HepG2 (cell line): ENCODE measurements around the gene IGLL1. TPM values are rescaled to one million over a fixed set of nuclear protein-coding genes. Genes with fewer than 3 reads are reported as not detected.
A peak's percentile ranks its signal among the peaks of the same experiment; 100 is the strongest.

Source experiments
- AKAP8 ChIP-seq: sonication (generic); formaldehyde crosslinking; IDR thresholded peaks from 2 replicates; pipeline ENCODE4 v1.5.1; 2020; ENCODE audit warnings: mild to moderate bottlenecking, missing genetic modification reagents
- CHD4 ChIP-seq: fragments of 200-600 bp; sonication (generic); IDR thresholded peaks from 2 replicates; pipeline ENCODE4 v1.7.0; 2017; ENCODE audit warnings: mild to moderate bottlenecking, low read length, borderline replicate concordance
- MAFF ChIP-seq: IDR thresholded peaks from 2 replicates; pipeline ENCODE4 v1.6.1; 2011; ENCODE audit warnings: low read depth, low read length, improper control_type of control experiment
- NKX3-1 ChIP-seq: sonication (generic); formaldehyde crosslinking; IDR thresholded peaks from 2 replicates; pipeline ENCODE4 v1.5.0; 2020; ENCODE audit warnings: missing genetic modification reagents
- ZNF136 ChIP-seq: sonication (generic); formaldehyde crosslinking; IDR thresholded peaks from 2 replicates; pipeline ENCODE4 v1.8.1; 2022; ENCODE audit warnings: low read depth, mild to moderate bottlenecking, moderate library complexity, missing genetic modification reagents
- ZNF781 ChIP-seq: sonication (generic); formaldehyde crosslinking; IDR thresholded peaks from 2 replicates; pipeline ENCODE4 v1.5.1; 2020; ENCODE audit warnings: borderline replicate concordance, mild to moderate bottlenecking, missing genetic modification reagents; ENCODE audit errors: not compliant biosample characterization
- ZNF790 ChIP-seq: sonication (generic); formaldehyde crosslinking; IDR thresholded peaks from 2 replicates; pipeline ENCODE4 v1.8.0; 2022; ENCODE audit warnings: missing genetic modification reagents, mild to moderate bottlenecking, borderline replicate concordance
- ZNF878 ChIP-seq: sonication (generic); formaldehyde crosslinking; IDR thresholded peaks from 2 replicates; pipeline ENCODE4 v1.8.1; 2023; ENCODE audit warnings: mild to moderate bottlenecking, missing genetic modification reagents, moderate library complexity
- polyA plus RNA-seq, 8 experiments: library from polyadenylated mRNA; depleted of rRNA in 3 of 8; stranded (reverse) in 7 of 8; unstranded in 1 of 8; fragments of >200 nt; fragmentation: Illumina TruSeq in 4 of 8; extraction: Trizol in 4 of 8; gene quantifications; 2 replicates each; pipeline versions ENCODE4 v1.2.1 to v1.2.3, GENCODE V29; 2011 to 2016; ENCODE audit warnings: low read depth in 4 of 8, missing spikeins in 1 of 8, mixed read lengths in 1 of 8; ENCODE audit not compliant: insufficient read depth in 1 of 8
- total RNA-seq, 5 experiments: library from RNA; depleted of rRNA; stranded (reverse); fragments of >200 nt; fragmentation: Illumina TruSeq; extraction: Trizol; gene quantifications; 2 replicates each; pipeline ENCODE4 v1.2.3, GENCODE V29; 2016; ENCODE audit warnings: low read depth in 1 of 5
- TF ChIP-seq, protein P1 (sequence below): sonication (generic); formaldehyde crosslinking; IDR thresholded peaks from 2 replicates; pipeline ENCODE4 v1.9.0; 2022; ENCODE audit warnings: low read depth, missing genetic modification reagents
- TF ChIP-seq, protein P2 (sequence below): sonication (generic); formaldehyde crosslinking; IDR thresholded peaks from 2 replicates; pipeline ENCODE4 v1.5.1; 2020; ENCODE audit warnings: missing genetic modification reagents, mild to moderate bottlenecking, borderline replicate concordance
- TF ChIP-seq, protein P3 (sequence below): sonication (generic); formaldehyde crosslinking; IDR thresholded peaks from 2 replicates; pipeline ENCODE4 v1.8.1; 2023; ENCODE audit warnings: mild to moderate bottlenecking, missing genetic modification reagents, borderline replicate concordance
- TF ChIP-seq, protein P4 (sequence below): IDR thresholded peaks from 2 replicates; pipeline ENCODE4 v1.6.1; 2018; ENCODE audit warnings: missing genetic modification reagents
- TF ChIP-seq, protein P5 (sequence below): sonication (generic); formaldehyde crosslinking; IDR thresholded peaks from 2 replicates; pipeline ENCODE4 v1.4.0; 2020; ENCODE audit warnings: missing genetic modification reagents, borderline replicate concordance
- TF ChIP-seq, protein P6 (sequence below): sonication (generic); formaldehyde crosslinking; IDR thresholded peaks from 2 replicates; pipeline ENCODE4 v1.4.0; 2020; ENCODE audit warnings: missing genetic modification reagents, borderline replicate concordance

Gene IGLL1
- total and polyA plus RNA-seq, 2 of the 13 experiments (the other 11 are each of a cell fraction or from before 2014, with no cell fraction given), result not detected

DNA sequence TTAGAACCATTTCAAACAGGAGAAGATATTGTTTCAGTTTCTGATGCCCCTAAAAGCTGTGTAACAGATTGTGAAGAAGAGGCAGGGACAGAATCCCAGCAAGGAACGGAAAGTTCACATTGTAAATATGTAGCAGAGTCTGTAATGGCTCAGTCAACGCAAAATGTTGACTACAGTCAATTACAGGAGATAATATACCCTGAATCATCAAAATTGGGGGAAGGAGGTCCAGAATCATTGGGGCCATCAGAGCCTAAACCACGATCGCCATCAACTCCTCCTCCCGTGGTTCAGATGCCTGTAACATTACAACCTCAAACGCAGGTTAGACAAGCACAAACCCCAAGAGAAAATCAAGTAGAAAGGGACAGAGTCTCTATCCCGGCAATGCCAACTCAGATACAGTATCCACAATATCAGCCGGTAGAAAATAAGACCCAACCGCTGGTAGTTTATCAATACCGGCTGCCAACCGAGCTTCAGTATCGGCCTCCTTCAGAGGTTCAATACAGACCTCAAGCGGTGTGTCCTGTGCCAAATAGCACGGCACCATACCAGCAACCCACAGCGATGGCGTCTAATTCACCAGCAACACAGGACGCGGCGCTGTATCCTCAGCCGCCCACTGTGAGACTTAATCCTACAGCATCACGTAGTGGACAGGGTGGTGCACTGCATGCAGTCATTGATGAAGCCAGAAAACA, 40.8 kb downstream of the IGLL1 start (continued):
- TF ChIP-seq, protein P1, sequence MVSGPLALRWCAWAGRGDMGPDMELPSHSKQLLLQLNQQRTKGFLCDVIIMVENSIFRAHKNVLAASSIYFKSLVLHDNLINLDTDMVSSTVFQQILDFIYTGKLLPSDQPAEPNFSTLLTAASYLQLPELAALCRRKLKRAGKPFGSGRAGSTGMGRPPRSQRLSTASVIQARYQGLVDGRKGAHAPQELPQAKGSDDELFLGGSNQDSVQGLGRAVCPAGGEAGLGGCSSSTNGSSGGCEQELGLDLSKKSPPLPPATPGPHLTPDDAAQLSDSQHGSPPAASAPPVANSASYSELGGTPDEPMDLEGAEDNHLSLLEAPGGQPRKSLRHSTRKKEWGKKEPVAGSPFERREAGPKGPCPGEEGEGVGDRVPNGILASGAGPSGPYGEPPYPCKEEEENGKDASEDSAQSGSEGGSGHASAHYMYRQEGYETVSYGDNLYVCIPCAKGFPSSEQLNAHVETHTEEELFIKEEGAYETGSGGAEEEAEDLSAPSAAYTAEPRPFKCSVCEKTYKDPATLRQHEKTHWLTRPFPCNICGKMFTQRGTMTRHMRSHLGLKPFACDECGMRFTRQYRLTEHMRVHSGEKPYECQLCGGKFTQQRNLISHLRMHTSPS (CRISPR knock-in tag), result no peak
- TF ChIP-seq CHD4, result no peak
- TF ChIP-seq, protein P2, sequence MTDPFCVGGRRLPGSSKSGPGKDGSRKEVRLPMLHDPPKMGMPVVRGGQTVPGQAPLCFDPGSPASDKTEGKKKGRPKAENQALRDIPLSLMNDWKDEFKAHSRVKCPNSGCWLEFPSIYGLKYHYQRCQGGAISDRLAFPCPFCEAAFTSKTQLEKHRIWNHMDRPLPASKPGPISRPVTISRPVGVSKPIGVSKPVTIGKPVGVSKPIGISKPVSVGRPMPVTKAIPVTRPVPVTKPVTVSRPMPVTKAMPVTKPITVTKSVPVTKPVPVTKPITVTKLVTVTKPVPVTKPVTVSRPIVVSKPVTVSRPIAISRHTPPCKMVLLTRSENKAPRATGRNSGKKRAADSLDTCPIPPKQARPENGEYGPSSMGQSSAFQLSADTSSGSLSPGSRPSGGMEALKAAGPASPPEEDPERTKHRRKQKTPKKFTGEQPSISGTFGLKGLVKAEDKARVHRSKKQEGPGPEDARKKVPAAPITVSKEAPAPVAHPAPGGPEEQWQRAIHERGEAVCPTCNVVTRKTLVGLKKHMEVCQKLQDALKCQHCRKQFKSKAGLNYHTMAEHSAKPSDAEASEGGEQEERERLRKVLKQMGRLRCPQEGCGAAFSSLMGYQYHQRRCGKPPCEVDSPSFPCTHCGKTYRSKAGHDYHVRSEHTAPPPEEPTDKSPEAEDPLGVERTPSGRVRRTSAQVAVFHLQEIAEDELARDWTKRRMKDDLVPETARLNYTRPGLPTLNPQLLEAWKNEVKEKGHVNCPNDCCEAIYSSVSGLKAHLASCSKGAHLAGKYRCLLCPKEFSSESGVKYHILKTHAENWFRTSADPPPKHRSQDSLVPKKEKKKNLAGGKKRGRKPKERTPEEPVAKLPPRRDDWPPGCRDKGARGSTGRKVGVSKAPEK (CRISPR knock-in tag), result no peak
- TF ChIP-seq ZNF790 (CRISPR knock-in tag), result no peak
- TF ChIP-seq ZNF878, result no peak
- TF ChIP-seq ZNF136 (CRISPR knock-in tag), result no peak
- TF ChIP-seq, protein P3, sequence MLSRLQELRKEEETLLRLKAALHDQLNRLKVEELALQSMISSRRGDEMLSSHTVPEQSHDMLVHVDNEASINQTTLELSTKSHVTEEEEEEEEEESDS (CRISPR knock-in tag), result no peak
- peak; percentile 62 for TF ChIP-seq MAFF
- TF ChIP-seq NKX3-1 (CRISPR knock-in tag), result no peak
- TF ChIP-seq, protein P4, sequence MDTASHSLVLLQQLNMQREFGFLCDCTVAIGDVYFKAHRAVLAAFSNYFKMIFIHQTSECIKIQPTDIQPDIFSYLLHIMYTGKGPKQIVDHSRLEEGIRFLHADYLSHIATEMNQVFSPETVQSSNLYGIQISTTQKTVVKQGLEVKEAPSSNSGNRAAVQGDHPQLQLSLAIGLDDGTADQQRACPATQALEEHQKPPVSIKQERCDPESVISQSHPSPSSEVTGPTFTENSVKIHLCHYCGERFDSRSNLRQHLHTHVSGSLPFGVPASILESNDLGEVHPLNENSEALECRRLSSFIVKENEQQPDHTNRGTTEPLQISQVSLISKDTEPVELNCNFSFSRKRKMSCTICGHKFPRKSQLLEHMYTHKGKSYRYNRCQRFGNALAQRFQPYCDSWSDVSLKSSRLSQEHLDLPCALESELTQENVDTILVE, result peak; percentile 55; the same call in 1 of the 2 replicates
- TF ChIP-seq, protein P5, sequence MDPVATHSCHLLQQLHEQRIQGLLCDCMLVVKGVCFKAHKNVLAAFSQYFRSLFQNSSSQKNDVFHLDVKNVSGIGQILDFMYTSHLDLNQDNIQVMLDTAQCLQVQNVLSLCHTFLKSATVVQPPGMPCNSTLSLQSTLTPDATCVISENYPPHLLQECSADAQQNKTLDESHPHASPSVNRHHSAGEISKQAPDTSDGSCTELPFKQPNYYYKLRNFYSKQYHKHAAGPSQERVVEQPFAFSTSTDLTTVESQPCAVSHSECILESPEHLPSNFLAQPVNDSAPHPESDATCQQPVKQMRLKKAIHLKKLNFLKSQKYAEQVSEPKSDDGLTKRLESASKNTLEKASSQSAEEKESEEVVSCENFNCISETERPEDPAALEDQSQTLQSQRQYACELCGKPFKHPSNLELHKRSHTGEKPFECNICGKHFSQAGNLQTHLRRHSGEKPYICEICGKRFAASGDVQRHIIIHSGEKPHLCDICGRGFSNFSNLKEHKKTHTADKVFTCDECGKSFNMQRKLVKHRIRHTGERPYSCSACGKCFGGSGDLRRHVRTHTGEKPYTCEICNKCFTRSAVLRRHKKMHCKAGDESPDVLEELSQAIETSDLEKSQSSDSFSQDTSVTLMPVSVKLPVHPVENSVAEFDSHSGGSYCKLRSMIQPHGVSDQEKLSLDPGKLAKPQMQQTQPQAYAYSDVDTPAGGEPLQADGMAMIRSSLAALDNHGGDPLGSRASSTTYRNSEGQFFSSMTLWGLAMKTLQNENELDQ (CRISPR knock-in tag), result no peak
- TF ChIP-seq, protein P6, sequence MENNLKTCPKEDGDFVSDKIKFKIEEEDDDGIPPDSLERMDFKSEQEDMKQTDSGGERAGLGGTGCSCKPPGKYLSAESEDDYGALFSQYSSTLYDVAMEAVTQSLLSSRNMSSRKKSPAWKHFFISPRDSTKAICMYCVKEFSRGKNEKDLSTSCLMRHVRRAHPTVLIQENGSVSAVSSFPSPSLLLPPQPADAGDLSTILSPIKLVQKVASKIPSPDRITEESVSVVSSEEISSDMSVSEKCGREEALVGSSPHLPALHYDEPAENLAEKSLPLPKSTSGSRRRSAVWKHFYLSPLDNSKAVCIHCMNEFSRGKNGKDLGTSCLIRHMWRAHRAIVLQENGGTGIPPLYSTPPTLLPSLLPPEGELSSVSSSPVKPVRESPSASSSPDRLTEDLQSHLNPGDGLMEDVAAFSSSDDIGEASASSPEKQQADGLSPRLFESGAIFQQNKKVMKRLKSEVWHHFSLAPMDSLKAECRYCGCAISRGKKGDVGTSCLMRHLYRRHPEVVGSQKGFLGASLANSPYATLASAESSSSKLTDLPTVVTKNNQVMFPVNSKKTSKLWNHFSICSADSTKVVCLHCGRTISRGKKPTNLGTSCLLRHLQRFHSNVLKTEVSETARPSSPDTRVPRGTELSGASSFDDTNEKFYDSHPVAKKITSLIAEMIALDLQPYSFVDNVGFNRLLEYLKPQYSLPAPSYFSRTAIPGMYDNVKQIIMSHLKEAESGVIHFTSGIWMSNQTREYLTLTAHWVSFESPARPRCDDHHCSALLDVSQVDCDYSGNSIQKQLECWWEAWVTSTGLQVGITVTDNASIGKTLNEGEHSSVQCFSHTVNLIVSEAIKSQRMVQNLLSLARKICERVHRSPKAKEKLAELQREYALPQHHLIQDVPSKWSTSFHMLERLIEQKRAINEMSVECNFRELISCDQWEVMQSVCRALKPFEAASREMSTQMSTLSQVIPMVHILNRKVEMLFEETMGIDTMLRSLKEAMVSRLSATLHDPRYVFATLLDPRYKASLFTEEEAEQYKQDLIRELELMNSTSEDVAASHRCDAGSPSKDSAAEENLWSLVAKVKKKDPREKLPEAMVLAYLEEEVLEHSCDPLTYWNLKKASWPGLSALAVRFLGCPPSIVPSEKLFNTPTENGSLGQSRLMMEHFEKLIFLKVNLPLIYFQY, result no peak
- TF ChIP-seq AKAP8 (CRISPR knock-in tag), result no peak
- TF ChIP-seq ZNF781 (CRISPR knock-in tag), result no peak
